Prostate gland (tissue), 2 donors: ENCODE measurements around the gene SPDYE17.
"Not testable (repeated sequence)": the region's sequence is repeated elsewhere in the genome, so short reads cannot be mapped to it uniquely, and the experiment has no call there.

Experiments
- POLR2AphosphoS5 ChIP-seq: sonication (generic); formaldehyde crosslinking; IDR thresholded peaks from one replicate; pipeline ENCODE4 v1.6.1; 2017; ENCODE audit warnings: antibody characterized with exemption
- TF ChIP-seq, protein P1 (sequence below), 4 experiments: fragments of 200-600 bp in 2 of 4; fragments of 450-650 bp in 2 of 4; sonication (generic) in 2 of 4; IDR thresholded peaks; 1 replicate in 3 of 4; 2 replicates in 1 of 4; pipeline ENCODE4 v1.5.1; 2016 to 2019; ENCODE audit warnings: antibody characterized with exemption in 4 of 4, mild to moderate bottlenecking in 2 of 4, moderate library complexity in 2 of 4

- TF ChIP-seq, protein P1, sequence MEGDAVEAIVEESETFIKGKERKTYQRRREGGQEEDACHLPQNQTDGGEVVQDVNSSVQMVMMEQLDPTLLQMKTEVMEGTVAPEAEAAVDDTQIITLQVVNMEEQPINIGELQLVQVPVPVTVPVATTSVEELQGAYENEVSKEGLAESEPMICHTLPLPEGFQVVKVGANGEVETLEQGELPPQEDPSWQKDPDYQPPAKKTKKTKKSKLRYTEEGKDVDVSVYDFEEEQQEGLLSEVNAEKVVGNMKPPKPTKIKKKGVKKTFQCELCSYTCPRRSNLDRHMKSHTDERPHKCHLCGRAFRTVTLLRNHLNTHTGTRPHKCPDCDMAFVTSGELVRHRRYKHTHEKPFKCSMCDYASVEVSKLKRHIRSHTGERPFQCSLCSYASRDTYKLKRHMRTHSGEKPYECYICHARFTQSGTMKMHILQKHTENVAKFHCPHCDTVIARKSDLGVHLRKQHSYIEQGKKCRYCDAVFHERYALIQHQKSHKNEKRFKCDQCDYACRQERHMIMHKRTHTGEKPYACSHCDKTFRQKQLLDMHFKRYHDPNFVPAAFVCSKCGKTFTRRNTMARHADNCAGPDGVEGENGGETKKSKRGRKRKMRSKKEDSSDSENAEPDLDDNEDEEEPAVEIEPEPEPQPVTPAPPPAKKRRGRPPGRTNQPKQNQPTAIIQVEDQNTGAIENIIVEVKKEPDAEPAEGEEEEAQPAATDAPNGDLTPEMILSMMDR (IDR thresholded peaks at IDR 0.05), result not testable (repeated sequence)
- TF ChIP-seq POLR2AphosphoS5, result not testable (repeated sequence)
Measured at GRCh38 chr7:76982501-76982900, 49.7 kb downstream of the SPDYE17 start.
